GM18508 (cell line): ENCODE measurements around the gene MYLK.

Source experiments
- ATAC-seq: cut with Tn5 transposase; IDR thresholded peaks from one replicate; pipeline ENCODE4 v1.9.1; 2021; ENCODE audit warnings: moderate number of reproducible peaks; ENCODE audit not compliant: insufficient read depth, unreplicated experiment

The MYLK gene

GRCh38 chr3:123832692-123833397, 51.3 kb downstream of the MYLK start:
- no peak for ATAC-seq

GRCh38 chr3:123831420-123831819, 52.7 kb downstream of the MYLK start:
- no peak for ATAC-seq

GRCh38 chr3:123821920-123822319, 62.2 kb downstream of the MYLK start:
- ATAC-seq = no peak

GRCh38 chr3:123819949-123820348, 64.2 kb downstream of the MYLK start:
- no peak for ATAC-seq

- no peak for ATAC-seq
Measured at GRCh38 chr3:123818921-123819429, 65.2 kb downstream of the MYLK start.

GRCh38 chr3:123818324-123818920, 65.7 kb downstream of the MYLK start:
- no peak for ATAC-seq

GRCh38 chr3:123817413-123817812, 66.7 kb downstream of the MYLK start:
- ATAC-seq = no peak

GRCh38 chr3:123816673-123817207, 67.4 kb downstream of the MYLK start:
- no peak for ATAC-seq

- ATAC-seq = no peak
Measured at GRCh38 chr3:123815981-123816380, 68.2 kb downstream of the MYLK start.

GRCh38 chr3:123813876-123814275, 70.3 kb downstream of the MYLK start:
- ATAC-seq = no peak

- ATAC-seq = no peak
Measured at GRCh38 chr3:123809597-123809996, 74.5 kb downstream of the MYLK start.

- ATAC-seq = no peak
Measured at GRCh38 chr3:123808812-123809211, 75.3 kb downstream of the MYLK start.

- ATAC-seq = no peak
Measured at GRCh38 chr3:123807820-123808219, 76.3 kb downstream of the MYLK start.

- ATAC-seq = no peak
Measured at GRCh38 chr3:123805504-123805903, 78.6 kb downstream of the MYLK start.

- ATAC-seq = no peak
Measured at GRCh38 chr3:123805101-123805500, 79.0 kb downstream of the MYLK start.

GRCh38 chr3:123804676-123805075, 79.5 kb downstream of the MYLK start:
- no peak for ATAC-seq

- no peak for ATAC-seq
Measured at GRCh38 chr3:123803521-123803920, 80.6 kb downstream of the MYLK start.

- ATAC-seq = no peak
Measured at GRCh38 chr3:123802007-123802625, 82.0 kb downstream of the MYLK start.

- ATAC-seq = no peak
Measured at GRCh38 chr3:123801474-123801873, 82.7 kb downstream of the MYLK start.

- no peak for ATAC-seq
Measured at GRCh38 chr3:123800362-123800682, 83.8 kb downstream of the MYLK start.

- ATAC-seq = no peak
Measured at GRCh38 chr3:123799544-123800361, 84.4 kb downstream of the MYLK start.
